ENCODE results near the gene CTR9.

Gene CTR9

DNA sequence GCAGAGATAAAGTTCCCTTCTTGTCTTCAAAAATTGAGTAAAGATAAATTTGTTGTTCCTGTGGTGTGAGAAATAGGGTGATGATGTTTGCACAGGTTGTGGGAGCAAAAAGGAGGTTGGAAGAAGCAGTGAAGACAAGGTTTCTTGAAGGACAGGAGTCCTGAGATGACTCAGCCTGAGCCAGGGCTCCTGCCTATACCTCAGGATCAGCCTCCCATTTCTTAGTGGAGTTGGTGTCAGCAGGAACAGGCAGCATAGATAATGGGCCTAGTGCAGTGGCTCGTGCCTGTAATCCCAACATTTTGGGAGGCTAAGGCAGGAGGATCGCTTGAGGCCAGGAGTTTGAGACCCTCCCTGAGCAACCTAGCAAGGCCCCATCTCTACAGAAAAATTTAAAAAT is 29.0 kb downstream of the CTR9 start:
- DNase-seq (ENCODE audit: low spot score), result no peak

DNA sequence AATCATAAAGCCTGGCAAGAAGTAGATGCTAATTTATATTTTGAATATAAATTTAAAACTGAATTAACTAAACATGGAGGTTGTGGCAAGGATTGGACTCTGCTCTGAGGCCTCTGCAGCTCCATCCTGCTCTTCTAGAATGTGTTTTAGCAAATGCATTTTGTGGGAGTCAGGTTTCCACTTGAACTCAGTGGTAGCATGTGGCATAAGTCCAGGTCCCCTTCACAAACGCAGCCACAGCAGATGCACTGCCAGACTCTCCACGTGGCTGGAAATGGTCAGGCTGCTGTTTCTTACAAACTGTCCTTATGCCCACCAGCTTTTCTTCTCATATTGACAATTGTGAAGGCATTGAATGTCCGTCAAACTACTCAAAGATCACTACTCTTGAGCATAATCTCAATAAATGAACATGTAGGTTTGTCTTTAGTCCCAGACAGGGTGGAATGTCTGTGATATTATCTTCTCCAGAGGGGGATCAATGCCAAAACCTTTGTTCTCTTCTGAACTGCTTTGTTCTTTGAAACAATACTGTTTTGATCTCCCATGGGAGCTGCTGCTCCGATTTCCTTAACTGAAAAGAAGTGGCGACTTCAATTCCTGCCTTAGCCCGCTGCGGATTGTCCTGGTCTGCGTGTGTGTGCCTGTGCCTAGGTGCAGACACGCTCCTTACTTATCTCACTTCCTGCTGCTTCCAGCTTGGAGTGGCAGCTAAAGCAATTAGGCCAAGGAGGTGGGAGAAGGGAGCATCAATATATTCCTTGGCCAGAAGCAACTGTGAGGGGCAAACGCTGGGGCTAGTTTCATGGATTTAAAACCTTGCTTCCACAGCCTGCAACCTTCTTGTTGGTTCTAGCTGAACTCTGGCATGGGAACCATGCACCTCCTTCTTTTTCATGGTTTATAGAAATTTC is 33.4 kb downstream of the CTR9 start:
- DNase-seq (ENCODE audit: low spot score), result no peak

DNA sequence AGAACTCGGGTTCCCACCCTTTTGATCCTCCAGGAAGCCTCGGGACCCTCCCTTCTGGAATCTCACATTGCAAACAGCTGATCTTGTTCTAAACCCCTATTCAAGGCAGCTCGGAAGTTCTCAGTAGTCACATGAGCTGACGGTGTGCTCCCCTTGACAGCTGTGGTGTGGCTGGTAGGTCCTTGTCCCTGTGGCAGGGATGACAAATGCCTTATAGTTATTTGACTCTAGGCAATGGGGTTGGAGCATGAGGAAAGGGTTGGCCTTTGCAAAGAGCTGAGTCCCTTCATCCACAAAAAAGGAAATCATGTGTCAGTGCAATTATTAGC is 34.1 kb downstream of the CTR9 start:
- no peak for DNase-seq (ENCODE audit: low spot score)

DNA sequence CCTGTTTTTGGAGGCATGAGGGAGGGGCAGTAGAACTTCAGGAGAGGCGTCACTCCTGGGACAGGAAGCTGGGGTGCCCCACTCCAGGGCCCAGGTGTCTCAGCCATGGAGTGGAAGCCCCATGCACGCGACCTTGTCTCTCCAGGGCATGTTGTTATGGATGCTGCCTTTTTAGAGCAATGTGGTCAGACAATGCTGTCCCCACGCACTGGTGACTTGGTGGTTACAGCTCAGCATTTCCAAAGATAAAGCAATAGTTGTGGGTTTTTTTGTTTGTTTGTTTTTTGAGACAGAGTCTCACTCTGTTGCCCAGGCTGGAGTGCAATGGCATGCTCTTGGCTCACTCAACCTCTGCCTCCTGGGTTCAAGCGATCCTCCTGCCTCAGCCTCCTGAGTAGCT is 35.4 kb downstream of the CTR9 start:
- no peak for DNase-seq (ENCODE audit: low spot score)

DNA sequence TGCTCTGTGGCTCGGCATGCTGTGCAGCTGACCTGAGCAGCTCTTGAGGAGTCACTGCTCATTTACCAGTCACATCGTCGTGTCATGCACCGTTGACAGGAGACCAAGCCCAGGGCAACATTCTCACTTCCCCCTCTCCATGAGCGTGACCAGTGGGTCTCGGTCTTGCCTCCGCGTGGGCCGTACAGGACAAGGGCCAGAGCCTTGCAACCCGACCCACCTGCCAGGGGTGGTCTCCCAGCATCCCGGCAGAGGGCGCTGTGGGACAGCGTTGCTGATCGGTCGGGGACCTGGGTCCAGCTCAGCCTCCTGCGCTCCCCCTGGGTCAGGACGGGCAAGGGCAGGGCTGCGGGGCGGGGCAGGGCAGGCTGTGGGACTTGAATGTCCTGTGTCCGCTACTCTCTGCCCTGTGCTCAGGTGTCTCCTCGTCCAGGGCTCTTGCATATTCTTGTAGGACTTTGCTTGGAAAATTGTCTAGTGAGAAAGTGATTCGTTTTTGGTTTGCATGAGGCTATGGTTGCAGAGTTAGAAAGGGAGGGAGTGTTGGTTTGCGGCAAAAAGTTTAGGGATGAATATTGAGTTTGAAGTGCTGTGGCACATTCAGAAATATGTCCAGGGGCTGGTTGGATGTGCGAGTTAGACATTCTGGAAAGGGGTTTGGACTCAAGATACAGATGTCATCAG is 41.5 kb downstream of the CTR9 start:
- peak; percentile 76 for DNase-seq (ENCODE audit: low spot score)

DNA sequence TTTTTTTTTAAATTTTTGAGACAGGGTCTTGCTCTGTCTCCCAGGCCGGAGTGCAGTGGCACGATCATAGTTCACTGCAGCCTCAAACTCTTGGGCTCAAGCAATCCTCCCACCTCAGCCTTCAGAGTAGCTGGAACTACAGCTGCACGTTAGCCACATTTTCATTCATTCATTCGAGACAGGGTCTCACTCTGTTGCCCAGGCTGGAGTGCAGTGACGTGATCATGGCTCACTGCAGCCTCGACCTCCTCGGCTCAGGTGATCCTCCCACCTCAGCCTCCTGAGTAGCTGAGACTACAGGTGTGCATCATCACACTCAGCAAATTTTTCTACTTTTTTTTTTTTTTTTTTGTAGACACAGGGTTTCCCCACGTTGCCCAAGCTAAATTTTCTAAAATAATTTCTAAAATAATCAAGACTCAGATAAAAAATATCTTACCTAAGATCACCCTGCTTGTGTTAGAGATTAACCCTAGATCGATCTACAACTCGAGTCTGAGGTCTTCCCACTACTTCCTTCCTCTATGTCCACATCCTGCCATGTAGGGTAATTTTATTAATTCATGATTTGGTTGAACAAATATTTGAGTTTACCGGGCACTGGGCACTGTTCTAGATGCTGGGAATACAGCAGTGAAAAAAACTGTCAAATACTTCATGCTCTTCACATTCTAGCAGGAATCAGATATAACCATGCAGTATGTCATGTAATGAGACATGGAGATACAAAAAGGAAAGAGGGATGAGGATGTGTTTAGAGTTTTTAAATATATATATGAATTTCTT is 42.6 kb downstream of the CTR9 start:
- no peak for DNase-seq (ENCODE audit: low spot score)

DNA sequence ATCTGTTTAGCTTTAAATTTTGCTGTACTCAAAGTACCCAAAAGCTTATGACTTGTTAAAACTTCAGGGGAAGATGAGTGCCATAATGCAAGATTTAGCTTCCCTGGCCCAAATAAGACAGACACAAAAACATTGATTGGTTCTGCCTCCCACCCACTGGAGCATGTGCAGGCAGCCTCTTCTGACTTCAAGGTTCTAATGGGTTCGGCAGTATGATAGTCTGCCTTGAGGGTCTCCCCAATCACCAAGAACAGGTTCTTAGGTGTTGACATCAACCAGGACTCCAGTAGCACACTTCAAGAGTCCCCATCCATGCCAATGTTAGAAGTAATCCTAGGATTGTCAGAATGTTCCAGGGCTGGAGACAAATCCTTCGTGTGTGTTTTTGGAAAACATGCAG is 45.1 kb downstream of the CTR9 start:
- DNase-seq (ENCODE audit: low spot score), result no peak

DNA sequence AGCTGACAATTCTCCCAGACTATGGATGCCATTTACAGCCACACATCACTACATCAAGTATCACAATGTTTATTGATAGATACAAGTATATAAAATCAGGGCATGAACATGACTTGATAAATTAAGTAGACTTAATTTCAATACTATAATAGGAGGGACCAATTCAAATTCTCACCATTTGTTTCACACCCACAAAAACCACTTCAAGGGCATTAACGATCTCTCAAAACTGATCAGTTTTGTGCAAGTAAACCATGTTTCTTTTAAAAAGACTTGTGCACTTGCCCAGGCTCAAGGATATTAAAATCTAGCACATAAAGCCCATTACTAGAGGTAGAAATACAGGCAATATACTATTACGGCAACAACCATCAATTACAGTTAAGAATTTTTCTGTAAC is 46.0 kb downstream of the CTR9 start:
- DNase-seq (ENCODE audit: low spot score), result no peak

DNA sequence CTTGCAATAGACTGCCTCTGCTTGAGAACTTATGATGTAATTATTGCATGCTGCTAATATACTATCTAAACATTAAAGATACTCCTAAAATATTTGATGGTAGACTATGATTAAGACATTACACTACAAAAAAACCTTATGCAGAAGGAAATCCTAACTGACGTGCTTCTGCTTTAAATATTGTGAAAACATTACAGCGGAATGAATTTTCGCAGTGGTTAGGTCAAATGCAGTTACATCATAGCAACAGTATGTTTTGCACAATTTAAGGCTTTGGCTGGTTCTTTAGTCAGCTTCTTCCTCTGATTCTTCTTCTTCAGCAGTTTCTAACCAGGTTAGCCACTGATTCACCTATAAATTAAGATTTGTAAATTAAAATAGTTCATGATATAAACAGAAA is 46.5 kb downstream of the CTR9 start:
- DNase-seq (ENCODE audit: low spot score), result no peak

DNA sequence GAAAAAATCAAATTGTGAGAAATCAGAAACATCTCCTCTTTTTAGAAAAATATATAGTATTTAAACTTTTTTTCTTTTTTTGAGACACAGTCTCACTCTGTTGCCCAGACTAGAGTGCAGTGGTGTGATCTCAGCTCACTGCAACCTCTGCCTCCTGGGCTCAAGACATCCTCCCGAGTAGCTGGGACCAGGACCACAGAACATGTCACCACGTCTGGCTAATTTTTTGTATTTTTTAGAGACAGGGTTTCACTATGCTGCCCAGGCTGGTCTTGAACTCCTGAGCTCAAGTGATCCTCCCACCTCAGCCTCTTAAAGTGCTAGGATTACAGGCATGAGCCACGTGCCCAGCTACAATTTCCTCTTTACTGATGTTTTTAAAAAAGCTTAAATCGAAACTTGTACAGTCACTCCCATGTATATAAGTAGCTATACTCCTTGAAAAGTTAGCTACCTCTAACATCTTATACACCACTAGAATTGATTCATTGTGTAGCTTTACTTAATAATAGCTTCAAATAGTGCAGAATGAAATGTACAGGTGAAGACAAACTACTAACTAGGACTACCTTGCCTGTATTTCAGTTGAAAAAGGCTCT is 47.4 kb downstream of the CTR9 start:
- no peak for DNase-seq (ENCODE audit: low spot score)

DNA sequence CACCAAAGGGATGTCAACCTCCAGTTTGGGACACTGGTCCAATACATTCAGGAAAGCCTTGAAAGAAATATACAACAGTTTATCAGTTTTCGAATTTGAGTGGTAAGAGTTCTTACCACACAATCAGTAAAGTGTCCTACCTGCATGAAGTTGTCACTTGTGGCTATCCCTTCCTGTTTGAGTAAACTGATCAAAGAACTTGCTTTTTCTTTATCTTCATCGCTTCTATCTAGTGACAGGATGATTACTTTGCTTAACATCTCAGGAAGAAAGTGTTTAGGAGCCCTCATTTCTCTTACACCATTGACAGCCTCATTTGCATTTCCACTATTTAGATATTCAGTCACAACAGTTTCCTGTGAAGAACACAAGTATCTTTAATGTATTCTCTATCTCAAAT is 49.2 kb downstream of the CTR9 start:
- DNase-seq (ENCODE audit: low spot score), result no peak

DNA sequence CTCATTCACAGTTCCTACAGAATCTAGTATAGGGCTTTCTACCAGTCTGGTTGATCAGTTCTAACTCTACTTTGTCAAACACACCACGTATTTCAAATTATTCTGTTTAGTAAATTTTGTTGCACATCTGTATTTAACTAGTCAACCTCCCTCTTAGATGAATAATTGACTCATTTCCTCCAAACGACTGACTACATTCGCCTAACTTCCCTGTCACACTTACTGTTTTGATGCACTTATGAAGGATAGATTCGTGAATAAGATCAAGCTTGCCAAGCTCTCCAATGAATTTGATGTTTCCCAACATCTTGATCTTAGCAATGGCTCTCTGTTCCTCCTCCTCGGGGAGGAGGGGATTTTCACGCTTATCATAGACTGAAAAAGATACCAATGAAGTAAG is 52.6 kb downstream of the CTR9 start:
- no peak for DNase-seq (ENCODE audit: low spot score)

DNA sequence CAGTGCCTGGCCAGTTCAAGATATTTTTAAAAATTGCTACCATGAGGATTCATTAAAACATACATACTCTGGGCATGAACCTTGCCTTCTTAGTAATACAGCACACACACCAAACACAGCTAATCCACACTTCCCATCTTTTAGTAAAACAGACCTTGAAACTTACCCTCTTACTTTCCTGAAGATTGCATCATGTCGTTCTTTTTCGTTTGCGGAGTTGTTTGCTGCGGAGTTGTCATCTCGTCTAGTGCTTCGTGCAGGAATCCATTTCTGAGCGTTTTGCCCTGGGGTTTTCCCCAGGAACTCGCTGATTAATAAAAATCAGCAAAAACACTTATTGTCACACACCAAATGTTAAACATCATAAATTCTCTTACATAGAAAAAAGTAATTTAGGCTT is 54.7 kb downstream of the CTR9 start:
- DNase-seq (ENCODE audit: low spot score), result no peak

DNA sequence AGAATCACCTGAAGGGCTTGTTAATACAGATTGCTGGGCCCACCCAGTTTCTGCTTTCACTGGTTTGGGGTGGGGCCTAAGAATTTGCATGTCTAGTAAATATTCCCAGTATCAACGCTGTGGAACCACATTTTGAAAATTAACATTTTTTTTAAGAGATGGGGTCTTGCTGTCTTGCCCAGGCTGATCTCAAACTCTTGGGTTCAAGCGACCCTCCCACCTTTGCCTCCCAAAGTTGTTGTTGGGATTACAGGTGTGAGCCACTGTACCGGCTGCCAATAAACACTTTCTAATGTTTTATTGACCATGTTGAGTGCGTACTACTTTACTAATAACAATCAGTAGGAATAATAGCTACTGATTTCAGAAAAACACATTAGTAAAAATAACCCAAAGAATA is 55.2 kb downstream of the CTR9 start:
- no peak for DNase-seq (ENCODE audit: low spot score)

DNA sequence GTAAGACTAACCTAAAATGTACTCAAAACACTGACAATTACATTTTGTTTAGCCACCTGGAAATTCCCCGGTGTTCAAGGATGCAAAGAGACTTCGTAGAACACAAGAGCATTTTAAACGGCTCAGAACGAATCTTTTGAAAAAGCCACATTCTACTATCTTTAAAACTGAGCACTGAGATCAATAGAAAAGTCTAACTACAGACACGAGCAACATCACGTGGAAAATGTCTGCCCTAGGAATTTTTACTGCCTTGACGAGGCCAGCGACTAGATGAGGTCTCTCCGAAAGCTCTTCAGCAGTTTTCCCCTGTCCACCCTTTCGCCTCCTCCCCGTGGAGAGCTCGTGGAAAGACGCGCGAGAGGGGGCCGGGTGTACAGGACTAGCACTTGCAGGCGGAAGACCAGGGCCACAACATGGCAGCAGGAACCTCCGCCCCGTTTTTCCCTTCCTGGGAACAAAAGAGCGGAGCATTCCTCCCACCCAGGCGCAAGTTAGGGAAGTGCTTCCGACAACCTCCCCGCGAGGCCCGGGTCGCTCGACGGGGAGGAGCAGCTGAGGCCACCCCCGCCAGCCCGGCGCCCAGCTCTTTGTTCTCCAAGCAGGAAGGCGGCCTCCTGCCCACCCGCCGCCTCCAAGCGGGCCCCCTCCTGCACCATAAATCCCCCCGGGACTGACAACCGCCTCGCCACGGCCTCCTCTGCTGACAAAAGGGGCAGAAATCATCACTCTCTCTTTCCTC is 56.6 kb downstream of the CTR9 start:
- peak; percentile 57 for DNase-seq (ENCODE audit: low spot score)

DNA sequence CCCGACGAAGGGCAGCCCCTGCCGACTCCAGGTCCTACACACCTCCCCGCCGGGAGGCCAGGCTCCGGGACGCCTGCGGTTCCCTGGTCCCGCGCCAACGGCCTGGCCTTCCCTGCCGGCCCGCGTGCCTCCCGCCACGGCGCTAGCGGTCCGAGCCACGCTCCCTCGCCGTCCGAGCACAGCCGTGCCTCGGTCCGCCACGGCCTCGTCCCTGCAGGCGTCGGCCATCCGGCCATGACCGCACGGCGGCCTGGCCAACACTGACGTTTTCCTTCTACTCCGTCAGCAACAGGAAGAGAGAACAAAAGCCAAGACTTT is 57.1 kb downstream of the CTR9 start:
- no peak for DNase-seq (ENCODE audit: low spot score)

DNA sequence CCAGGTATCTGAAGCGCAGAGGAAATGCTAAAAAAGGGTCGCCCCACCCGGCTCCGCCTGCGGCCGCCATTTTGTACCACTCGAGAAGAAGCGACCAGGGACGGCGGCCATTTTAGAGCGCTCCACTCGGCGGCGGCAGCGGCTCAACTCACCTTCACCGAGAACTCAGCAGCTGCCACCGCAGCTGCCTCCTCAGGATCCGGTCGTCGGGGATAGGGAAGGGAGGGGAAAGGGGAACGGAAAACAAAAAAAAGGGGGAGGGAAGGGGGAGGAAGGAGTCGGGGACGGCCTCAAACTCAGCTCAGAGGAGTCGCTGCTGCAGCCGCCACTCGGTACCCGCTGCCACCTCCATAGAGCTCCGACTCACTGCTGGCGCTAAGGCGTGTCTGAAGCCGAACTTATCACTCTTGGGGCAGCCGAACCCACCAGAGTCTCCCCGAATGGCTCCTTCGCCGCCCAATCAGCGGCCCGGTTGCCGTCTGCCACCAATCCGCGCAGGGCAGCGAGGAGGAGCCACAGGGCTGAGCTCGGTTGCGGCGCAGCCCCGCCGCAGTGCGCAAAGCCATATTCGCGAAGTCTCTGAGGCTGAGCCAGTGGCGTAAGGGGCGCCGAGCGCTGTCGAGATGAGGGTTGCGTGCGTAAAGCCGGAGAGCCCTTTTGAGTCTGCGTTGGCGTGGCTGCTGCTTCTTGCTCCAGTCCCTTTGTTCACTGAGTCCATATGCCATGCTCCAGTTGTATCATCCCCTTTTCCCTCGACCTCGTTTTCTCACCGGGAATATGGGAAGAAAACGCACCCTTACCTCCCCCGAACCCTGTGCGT is 57.7 kb downstream of the CTR9 start, which contains the start of gene EIF4G2:
Gene EIF4G2 (minus strand): TSS at position 374 of the 820 bp plus-strand sequence.
- DNase-seq (ENCODE audit: low spot score), result peak; percentile 99

DNA sequence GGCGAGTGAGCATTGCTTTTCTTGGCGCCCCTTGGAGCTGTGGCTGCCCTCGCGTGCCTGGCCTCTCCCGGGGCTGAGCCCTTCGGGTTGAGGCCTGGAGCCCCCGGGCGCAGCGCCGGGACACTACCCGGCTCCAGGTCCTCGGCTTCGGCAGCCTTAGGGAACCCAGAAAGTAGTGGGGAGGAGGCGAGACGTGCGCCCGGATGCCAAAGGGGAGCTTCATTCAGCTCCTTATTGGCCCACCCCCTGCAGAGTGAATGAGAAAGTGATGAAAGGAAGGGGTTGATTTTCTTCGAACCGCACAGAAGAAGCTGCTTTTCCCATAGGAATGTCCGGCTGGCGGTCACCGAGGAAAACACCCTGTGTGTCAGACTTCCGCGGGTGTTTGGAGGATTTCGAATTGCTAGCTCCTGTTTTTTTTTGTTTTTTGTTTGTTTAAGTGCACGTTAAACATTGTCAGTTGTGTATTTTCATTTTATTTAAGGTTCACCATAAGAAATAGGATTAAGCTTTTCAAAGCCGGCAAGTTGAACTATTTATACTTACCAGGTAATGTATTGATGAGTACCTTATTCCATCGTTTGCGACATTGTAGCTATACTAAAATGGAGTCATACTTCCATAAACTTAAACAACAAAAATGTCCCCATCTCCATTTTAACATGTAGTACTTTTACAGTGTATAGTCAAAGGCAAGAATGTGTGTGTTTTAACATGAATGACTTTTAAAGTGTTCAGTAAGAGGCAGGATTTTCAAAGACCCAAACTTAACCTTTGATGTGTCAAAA is 58.5 kb downstream of the CTR9 start:
- DNase-seq (ENCODE audit: low spot score), result peak; percentile 73

DNA sequence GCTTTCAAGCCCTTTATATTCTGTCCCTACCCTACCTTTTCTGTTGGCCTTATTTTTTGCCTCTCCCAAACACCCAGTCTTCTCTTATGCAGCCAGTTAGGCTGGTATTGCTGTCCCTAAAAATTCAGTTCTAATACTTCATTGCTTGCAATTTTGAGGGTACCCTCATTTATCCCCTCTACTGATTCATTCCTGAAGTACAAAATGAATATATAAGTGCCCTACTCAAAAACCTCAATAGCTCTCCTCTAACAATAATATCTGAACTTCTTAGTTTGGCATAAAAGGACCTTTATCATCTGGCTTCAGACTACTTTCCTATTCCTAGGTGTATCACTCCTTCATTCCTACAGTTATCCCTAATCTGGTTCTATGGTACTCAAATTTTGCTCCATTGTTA is 62.9 kb downstream of the CTR9 start:
- no peak for DNase-seq (ENCODE audit: low spot score)

DNA sequence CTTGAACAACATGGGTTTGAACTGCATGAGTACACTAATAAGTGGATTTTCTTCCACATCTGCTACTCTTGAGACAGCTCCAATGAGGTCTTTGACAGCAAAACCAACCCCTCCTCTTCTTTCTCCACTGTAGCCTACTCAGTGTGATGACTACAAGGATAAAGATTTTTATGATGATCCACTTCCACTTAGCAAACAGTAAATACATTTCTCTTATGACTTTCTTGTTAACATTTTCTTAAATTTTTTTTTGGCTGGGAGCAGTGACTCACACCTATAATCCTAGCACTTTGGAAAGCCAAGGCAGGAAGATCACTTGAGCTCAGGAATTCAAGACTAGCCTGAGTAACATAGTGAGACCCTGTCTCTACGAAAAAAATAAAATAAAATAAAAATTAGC is 67.5 kb downstream of the CTR9 start:
- DNase-seq (ENCODE audit: low spot score), result no peak
